ENCODE measurements around the gene LSM7.

DNA sequence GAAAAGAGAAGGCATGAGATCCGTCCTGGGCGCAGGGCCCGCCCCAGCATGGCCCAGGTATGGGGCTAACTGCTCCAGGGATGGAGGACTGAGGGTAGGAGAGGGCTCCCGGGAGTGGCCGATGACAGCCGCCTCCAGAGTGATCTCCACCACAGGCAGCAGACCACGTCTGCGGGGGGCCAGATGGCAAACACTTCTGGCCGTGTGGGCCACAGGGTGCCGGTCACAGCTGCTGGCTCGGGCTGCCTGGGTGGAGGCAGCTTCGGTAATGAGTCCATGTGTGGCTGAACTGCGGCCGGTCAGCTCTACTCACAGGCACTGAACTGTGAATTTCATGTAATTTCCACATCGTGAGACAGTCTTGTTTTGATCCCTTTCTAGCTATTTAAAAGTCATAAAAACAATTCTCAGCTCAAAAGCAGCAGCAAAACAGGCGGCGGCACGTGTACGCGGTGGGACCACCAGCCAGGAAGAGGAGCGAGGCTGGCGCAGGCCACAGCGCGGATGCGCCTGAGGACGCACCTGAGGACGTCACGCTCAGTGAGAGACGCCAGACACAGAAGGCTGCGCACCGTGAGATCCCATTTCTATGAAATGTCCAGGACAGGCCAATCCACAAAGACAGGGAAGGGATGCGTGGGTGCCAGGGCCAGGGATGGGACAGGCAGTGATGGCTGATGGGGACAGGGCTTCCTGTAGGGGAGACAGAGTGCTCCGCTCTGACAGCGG lies 4.0 kb downstream of the LSM7 start:
- TF ChIP-seq EZH2phosphoT487 (IDR thresholded peaks at IDR 0.05; ENCODE audit: insufficient read depth, low read depth), result no peak
- no peak for TF ChIP-seq EZH2 (IDR thresholded peaks at IDR 0.05; ENCODE audit: insufficient read depth, poor library complexity, severe bottlenecking)

All from GM23248 (cell line).